GM12891 (cell line): Measurements from ENCODE around the gene ALG1.

Experiments
- POLR2A ChIP-seq: IDR thresholded peaks from 2 replicates; pipeline ENCODE4 v1.6.1; 2011; ENCODE audit warnings: low read depth, low read length, control low read depth
- SPI1 ChIP-seq: IDR thresholded peaks from 2 replicates; pipeline ENCODE4 v1.6.1; 2011; ENCODE audit warnings: low read depth, low read length, control low read depth

DNA sequence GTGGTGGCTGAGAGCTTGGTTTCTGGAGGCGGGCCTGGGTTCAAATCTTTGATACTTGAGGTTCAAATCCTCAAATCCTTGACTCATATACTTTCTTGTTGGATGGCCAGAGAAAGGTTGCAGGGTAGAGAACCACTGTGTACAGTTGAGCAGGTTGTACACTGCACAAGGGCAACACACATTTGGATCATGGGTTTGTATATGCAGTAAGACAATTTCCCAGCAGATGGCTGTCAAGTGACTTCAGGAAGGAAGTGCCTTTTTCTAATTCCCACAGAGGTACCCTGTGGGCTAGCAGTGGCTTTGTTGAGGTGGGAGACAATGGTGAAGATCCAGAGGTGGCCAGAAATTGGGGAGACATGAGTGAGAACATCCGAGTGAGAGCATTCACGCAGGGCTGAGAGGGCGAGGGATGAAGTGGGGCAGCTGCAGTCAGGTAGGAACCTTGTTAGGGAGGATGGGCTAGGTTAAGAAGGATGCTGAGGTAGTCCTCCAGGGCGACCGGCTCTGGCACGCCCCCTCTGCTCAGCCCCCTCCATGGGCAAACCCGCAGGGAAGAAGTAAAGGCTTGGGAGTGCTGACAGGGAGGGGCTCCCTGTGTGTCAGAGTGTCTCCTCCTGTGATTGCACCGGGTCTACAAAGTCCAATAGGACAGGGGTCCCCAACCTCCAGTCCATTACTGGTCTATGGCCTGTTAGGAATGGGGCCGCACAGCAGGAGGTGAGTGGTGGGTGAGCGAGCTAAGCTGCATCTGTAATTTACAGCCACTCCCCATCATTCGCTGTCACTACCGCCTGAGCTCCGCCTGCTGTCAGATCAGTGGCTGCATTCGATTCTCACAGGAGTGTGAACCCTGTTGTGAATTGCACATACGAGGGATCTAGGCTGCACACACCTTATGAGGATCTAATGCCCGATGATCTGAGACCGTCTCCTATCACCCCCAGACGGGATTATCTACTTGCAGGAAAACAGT, 8.6 kb upstream of the ALG1 start:
- TF ChIP-seq SPI1 (peak; percentile 28; the same call in 1 of the 2 replicates), POLR2A (no peak)
